ENCODE results near the gene TMEM8B. TPM values are rescaled to one million over a fixed set of nuclear protein-coding genes. Genes with fewer than 3 reads are reported as not detected.

Gene TMEM8B
- total RNA-seq, 1 donor from 2014 or later = 44.4 TPM

- no peak overlapping the region for H3K27ac Mint-ChIP-seq (ENCODE audit: unreplicated experiment)
- no peak for DNase-seq
- peaks cover 8% of the 10 kb centered on the region for H3K27me3 Mint-ChIP-seq (ENCODE audit: unreplicated experiment)
- no peak for TF ChIP-seq CTCF (IDR thresholded peaks at IDR 0.05; ENCODE audit: partially characterized antibody, unreplicated experiment)
- no peak overlapping the region for H3K4me3 Mint-ChIP-seq (ENCODE audit: unreplicated experiment)
- peaks cover 8% of the 10 kb centered on the region for H3K9me3 Mint-ChIP-seq (ENCODE audit: unreplicated experiment)
- H3K4me1 Mint-ChIP-seq (ENCODE audit: low read depth, unreplicated experiment) = peaks cover 9% of the 10 kb centered on the region
- H3K36me3 Mint-ChIP-seq (ENCODE audit: unreplicated experiment) = peaks cover 3% of the 10 kb centered on the region
These were observed 24.1 kb downstream of the TMEM8B start for GRCh38 chr9:35852876-35853865.

- no peak overlapping the region for H3K27ac Mint-ChIP-seq (ENCODE audit: unreplicated experiment)
- no peak for TF ChIP-seq CTCF (IDR thresholded peaks at IDR 0.05; ENCODE audit: partially characterized antibody, unreplicated experiment)
- H3K9me3 Mint-ChIP-seq (ENCODE audit: unreplicated experiment) = peaks cover 10% of the 10 kb centered on the region
- H3K4me1 Mint-ChIP-seq (ENCODE audit: low read depth, unreplicated experiment) = peaks cover 9% of the 10 kb centered on the region
- H3K36me3 Mint-ChIP-seq (ENCODE audit: unreplicated experiment) = peaks cover 3% of the 10 kb centered on the region
- DNase-seq = no peak
- no peak overlapping the region for H3K4me3 Mint-ChIP-seq (ENCODE audit: unreplicated experiment)
- H3K27me3 Mint-ChIP-seq (ENCODE audit: unreplicated experiment) = peaks cover 8% of the 10 kb centered on the region
These were observed 25.2 kb downstream of the TMEM8B start for GRCh38 chr9:35854091-35854762.

- H3K9me3 Mint-ChIP-seq (ENCODE audit: unreplicated experiment) = peaks cover 15% of the 10 kb centered on the region
- H3K27ac Mint-ChIP-seq (ENCODE audit: unreplicated experiment) = no peak overlapping the region
- no peak for TF ChIP-seq CTCF (IDR thresholded peaks at IDR 0.05; ENCODE audit: partially characterized antibody, unreplicated experiment)
- H3K4me3 Mint-ChIP-seq (ENCODE audit: unreplicated experiment) = no peak overlapping the region
- H3K4me1 Mint-ChIP-seq (ENCODE audit: low read depth, unreplicated experiment) = peaks cover 17% of the 10 kb centered on the region
- peaks cover 8% of the 10 kb centered on the region for H3K27me3 Mint-ChIP-seq (ENCODE audit: unreplicated experiment)
- peaks cover 3% of the 10 kb centered on the region for H3K36me3 Mint-ChIP-seq (ENCODE audit: unreplicated experiment)
- DNase-seq = no peak
These were observed 27.2 kb downstream of the TMEM8B start for GRCh38 chr9:35856206-35856605.

GRCh38 chr9:35856882-35857281, 27.9 kb downstream of the TMEM8B start:
- Mint-ChIP-seq H3K36me3 (ENCODE audit: unreplicated experiment) (peaks cover 3% of the 10 kb centered on the region), H3K27ac (ENCODE audit: unreplicated experiment) (no peak overlapping the region), H3K27me3 (ENCODE audit: unreplicated experiment) (peaks cover 8% of the 10 kb centered on the region), H3K4me1 (ENCODE audit: low read depth, unreplicated experiment) (peaks cover 17% of the 10 kb centered on the region), H3K4me3 (ENCODE audit: unreplicated experiment) (no peak overlapping the region), H3K9me3 (ENCODE audit: unreplicated experiment) (peaks cover 15% of the 10 kb centered on the region)
- no peak for DNase-seq
- no peak for TF ChIP-seq CTCF (IDR thresholded peaks at IDR 0.05; ENCODE audit: partially characterized antibody, unreplicated experiment)

Measured in glutamatergic neuron (in vitro differentiated cells).